Peyer's patch (tissue), 4 donors: ENCODE results near the gene C19orf73.

ENCODE experiments used
- POLR2A ChIP-seq, 2 donors: fragments of 450-650 bp; IDR thresholded peaks; one replicate each; pipeline ENCODE4 v1.5.1; 2017; ENCODE audit warnings: antibody characterized with exemption in 2 of 2, mild to moderate bottlenecking in 2 of 2, moderate library complexity in 2 of 2
- TF ChIP-seq, protein P1 (sequence below), 6 experiments: fragments of 450-650 bp in 4 of 6; fragments of 200-600 bp in 2 of 6; sonication (generic) in 1 of 6; IDR thresholded peaks; one replicate each; pipeline ENCODE4 v1.5.1; 2017 to 2019; ENCODE audit warnings: antibody characterized with exemption in 6 of 6, mild to moderate bottlenecking in 3 of 6, moderate library complexity in 1 of 6

DNA sequence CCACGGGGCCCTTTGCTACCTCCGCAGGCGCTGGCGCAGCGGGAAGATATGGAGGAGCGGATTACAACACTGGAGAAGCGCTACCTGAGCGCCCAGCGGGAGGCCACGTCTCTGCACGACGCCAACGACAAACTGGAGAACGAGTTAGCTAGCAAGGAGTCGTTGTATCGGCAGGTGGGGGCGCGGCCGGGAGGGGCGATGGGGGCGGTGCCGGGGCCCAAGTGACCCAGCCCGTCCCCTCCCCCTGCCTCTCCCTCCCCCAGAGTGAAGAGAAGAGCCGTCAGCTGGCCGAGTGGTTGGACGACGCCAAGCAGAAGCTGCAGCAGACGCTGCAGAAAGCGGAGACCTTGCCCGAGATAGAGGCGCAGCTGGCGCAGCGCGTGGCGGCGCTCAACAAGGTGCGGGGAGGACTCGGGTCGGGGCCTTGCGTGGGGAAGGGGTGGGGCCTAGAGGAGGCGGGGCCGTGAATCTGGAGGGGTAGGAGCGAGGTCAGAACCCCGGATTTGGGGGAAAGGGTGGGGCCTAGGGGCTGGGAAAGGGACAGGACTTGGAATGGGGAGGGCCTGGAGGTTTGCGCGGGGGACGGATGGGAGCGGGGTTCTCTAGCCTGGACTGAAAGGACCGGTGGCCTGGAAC lies 14.1 kb upstream of the C19orf73 start:
- TF ChIP-seq, protein P1, sequence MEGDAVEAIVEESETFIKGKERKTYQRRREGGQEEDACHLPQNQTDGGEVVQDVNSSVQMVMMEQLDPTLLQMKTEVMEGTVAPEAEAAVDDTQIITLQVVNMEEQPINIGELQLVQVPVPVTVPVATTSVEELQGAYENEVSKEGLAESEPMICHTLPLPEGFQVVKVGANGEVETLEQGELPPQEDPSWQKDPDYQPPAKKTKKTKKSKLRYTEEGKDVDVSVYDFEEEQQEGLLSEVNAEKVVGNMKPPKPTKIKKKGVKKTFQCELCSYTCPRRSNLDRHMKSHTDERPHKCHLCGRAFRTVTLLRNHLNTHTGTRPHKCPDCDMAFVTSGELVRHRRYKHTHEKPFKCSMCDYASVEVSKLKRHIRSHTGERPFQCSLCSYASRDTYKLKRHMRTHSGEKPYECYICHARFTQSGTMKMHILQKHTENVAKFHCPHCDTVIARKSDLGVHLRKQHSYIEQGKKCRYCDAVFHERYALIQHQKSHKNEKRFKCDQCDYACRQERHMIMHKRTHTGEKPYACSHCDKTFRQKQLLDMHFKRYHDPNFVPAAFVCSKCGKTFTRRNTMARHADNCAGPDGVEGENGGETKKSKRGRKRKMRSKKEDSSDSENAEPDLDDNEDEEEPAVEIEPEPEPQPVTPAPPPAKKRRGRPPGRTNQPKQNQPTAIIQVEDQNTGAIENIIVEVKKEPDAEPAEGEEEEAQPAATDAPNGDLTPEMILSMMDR (IDR thresholded peaks at IDR 0.05) = no peak
- no peak for TF ChIP-seq POLR2A (IDR thresholded peaks at IDR 0.05)
